Right cardiac atrium (tissue), 5 donors: ENCODE data around the gene CHEK2. TPM values are rescaled to one million over a fixed set of nuclear protein-coding genes. Genes with fewer than 3 reads are reported as not detected.
"Not testable (repeated sequence)": the region's sequence is repeated elsewhere in the genome, so short reads cannot be mapped to it uniquely, and the experiment has no call there.

Experiments
- ATAC-seq, 2 donors: fragments of 200-7000 bp; cut with Tn5 transposase; one replicate each; pipeline versions ENCODE4 v1.8.0 to v1.9.1; 2020; ENCODE audit warnings: moderate library complexity in 2 of 2, mild to moderate bottlenecking in 1 of 2
- DNase-seq, 3 donors: peaks; one replicate each; pipeline ENCODE4 v3.0.0-alpha.2; 2020
- H3K27ac ChIP-seq: one replicate; pipeline ENCODE4 v1.5.1; 2013; ENCODE audit warnings: mild to moderate bottlenecking, low read length, control low read depth, moderate library complexity
- H3K27me3 ChIP-seq: one replicate; pipeline ENCODE4 v1.6.1; 2013; ENCODE audit not compliant: control insufficient read depth, insufficient read depth
- H3K4me1 ChIP-seq: one replicate; pipeline ENCODE4 v1.6.1; 2013; ENCODE audit warnings: low read length; ENCODE audit not compliant: control insufficient read depth, insufficient read depth
- H3K4me3 ChIP-seq: one replicate; pipeline ENCODE4 v1.5.1; 2013; ENCODE audit warnings: low read length, control low read depth
- H3K9me3 ChIP-seq: one replicate; pipeline ENCODE4 v1.6.1; 2013; ENCODE audit warnings: low read length; ENCODE audit not compliant: control insufficient read depth
- WGBS: extraction: QIAGEN DNeasy Blood & Tissue Kit; methylation state at CpG from one replicate; pipeline ENCODE4 v1.1.7; 2013; 5-methylcytosine and 5-hydroxymethylcytosine counted together
- intact Hi-C, 4 donors: fragments of 100-400 bp; cut with DNase I; formaldehyde crosslinking; loops; one replicate each; pipeline versions ENCODE4 v1.11.0 to v1.14.0; 2022 to 2023
- polyA plus RNA-seq: library from polyadenylated mRNA; stranded (reverse); fragments of 200-250 nt; gene quantifications from one replicate; pipeline ENCODE4 v1.2.3, GENCODE V29; 2013
- total RNA-seq, 4 donors: library from RNA; stranded (reverse); fragmentation: NEBNext Ultra II Directional; extraction: Animal tissue kit (Norgen Biotek cat#: 25700); gene quantifications; one replicate each; pipeline ENCODE4 v1.2.1, GENCODE V29; 2021
- donor health status: healthy with polysubstance abuse.
- donor health status: DM: no; HTN: yes; CAD: no.
- donor health status: DM: no; HTN: no; CAD: no.
- donor health status: DM: no; HTN: yes; CAD: no; lungs with severe emphysema.
- donor health status: DM: yes; HTN: yes; CAD: no.

The CHEK2 gene
- total and polyA plus RNA-seq, 5 donors = 2.3 to 12.6 (median 4.1) TPM

- Histone ChIP-seq H3K4me1 (no peaks in the 10 kb centered on the region), H3K4me3 (no peak overlapping the region), H3K27ac (no peak overlapping the region), H3K9me3 (no peaks in the 10 kb centered on the region), H3K27me3 (no peaks in the 10 kb centered on the region)
- intact Hi-C loops = no loop called here
- ATAC-seq (no peak), DNase-seq (no peak)
- 93% methylated on average over 14 of the region's 14 CpGs for WGBS
Measured at GRCh38 chr22:28769394-28770085, 27.9 kb upstream of the CHEK2 start.

- Histone ChIP-seq H3K4me3 (no peak overlapping the region), H3K4me1 (no peaks in the 10 kb centered on the region), H3K9me3 (no peaks in the 10 kb centered on the region), H3K27ac (no peak overlapping the region), H3K27me3 (no peaks in the 10 kb centered on the region)
- DNase-seq = no peak
- WGBS = 87% methylated on average over 6 of the region's 6 CpGs
- intact Hi-C loops = no loop called here
- no peak for ATAC-seq
Measured at GRCh38 chr22:28768701-28769393, 27.2 kb upstream of the CHEK2 start.

- WGBS = 91% methylated on average over 3 of the region's 3 CpGs
- Histone ChIP-seq H3K27ac (no peak overlapping the region), H3K4me1 (no peaks in the 10 kb centered on the region), H3K27me3 (no peaks in the 10 kb centered on the region), H3K4me3 (no peak overlapping the region), H3K9me3 (no peaks in the 10 kb centered on the region)
- DNase-seq = no peak
- intact Hi-C loops = no loop called here
- ATAC-seq = no peak
Measured at GRCh38 chr22:28766628-28767027, 25.0 kb upstream of the CHEK2 start.

GRCh38 chr22:28762000-28762399 is 20.4 kb upstream of the CHEK2 start:
- DNase-seq, H3K4me3 ChIP-seq, ATAC-seq, H3K4me1 ChIP-seq, H3K27me3 ChIP-seq, H3K27ac ChIP-seq, intact Hi-C loops, H3K9me3 ChIP-seq: not testable (repeated sequence)
- 97% methylated on average over 4 of the region's 4 CpGs for WGBS

- no peak overlapping the region for H3K4me3 ChIP-seq
- no peak overlapping the region for H3K27ac ChIP-seq
- no peaks in the 10 kb centered on the region for H3K9me3 ChIP-seq
- 94% methylated on average over 10 of the region's 10 CpGs for WGBS
- H3K4me1 ChIP-seq = no peaks in the 10 kb centered on the region
- intact Hi-C loops = no loop called here
- ATAC-seq (no peak), DNase-seq (no peak)
- no peaks in the 10 kb centered on the region for H3K27me3 ChIP-seq
Measured at GRCh38 chr22:28761449-28761755, 19.8 kb upstream of the CHEK2 start.

GRCh38 chr22:28759861-28760560 is 18.4 kb upstream of the CHEK2 start:
- Histone ChIP-seq H3K27me3 (no peaks in the 10 kb centered on the region), H3K4me1 (no peaks in the 10 kb centered on the region), H3K27ac (no peak overlapping the region), H3K4me3 (no peak overlapping the region), H3K9me3 (no peaks in the 10 kb centered on the region)
- 76% methylated on average over 3 of the region's 3 CpGs for WGBS
- intact Hi-C loops = no loop called here
- DNase-seq (no peak), ATAC-seq (no peak)

GRCh38 chr22:28754512-28754911 is 12.9 kb upstream of the CHEK2 start:
- ATAC-seq, H3K27me3 ChIP-seq, DNase-seq, H3K9me3 ChIP-seq, intact Hi-C loops, H3K27ac ChIP-seq, H3K4me3 ChIP-seq, H3K4me1 ChIP-seq: not testable (repeated sequence)
- WGBS = 97% methylated on average over 3 of the region's 3 CpGs

- no peak overlapping the region for H3K4me3 ChIP-seq
- no peaks in the 10 kb centered on the region for H3K27me3 ChIP-seq
- H3K9me3 ChIP-seq = no peaks in the 10 kb centered on the region
- DNase-seq (no peak), ATAC-seq (peak in 1 of 2 donors; percentile 49)
- H3K4me1 ChIP-seq = no peaks in the 10 kb centered on the region
- intact Hi-C loops = no loop called here
- WGBS = 41% methylated on average over 6 of the region's 6 CpGs
- no peak overlapping the region for H3K27ac ChIP-seq
Measured at GRCh38 chr22:28750471-28750881, 8.9 kb upstream of the CHEK2 start.

- Histone ChIP-seq H3K4me3 (no peak overlapping the region), H3K4me1 (peaks cover 5% of the 10 kb centered on the region), H3K27ac (no peak overlapping the region), H3K9me3 (no peaks in the 10 kb centered on the region), H3K27me3 (no peaks in the 10 kb centered on the region)
- ATAC-seq (no peak), DNase-seq (no peak)
- intact Hi-C loops = no loop called here
- 92% methylated on average over 3 of the region's 3 CpGs for WGBS
Measured at GRCh38 chr22:28743852-28744251, 2.2 kb upstream of the CHEK2 start.

- intact Hi-C loops = no loop called here
- Histone ChIP-seq H3K4me3 (peak overlapping the region; percentile 79), H3K27ac (peak overlapping the region; percentile 97), H3K9me3 (no peaks in the 10 kb centered on the region), H3K27me3 (no peaks in the 10 kb centered on the region), H3K4me1 (peaks cover 5% of the 10 kb centered on the region)
- DNase-seq (no peak), ATAC-seq (no peak)
- 1% methylated on average over 10 of the region's 10 CpGs for WGBS
Measured at GRCh38 chr22:28742562-28742962, 942 bp upstream of the CHEK2 start.

- intact Hi-C loops = no loop called here
- no peak for ATAC-seq
- peaks cover 5% of the 10 kb centered on the region for H3K4me1 ChIP-seq
- peak overlapping the region; percentile 59 for H3K4me3 ChIP-seq
- no peaks in the 10 kb centered on the region for H3K9me3 ChIP-seq
- no peak overlapping the region for H3K27ac ChIP-seq
- WGBS = 7% methylated on average over 18 of the region's 18 CpGs
- no peak for DNase-seq
- H3K27me3 ChIP-seq = no peaks in the 10 kb centered on the region
Measured at GRCh38 chr22:28741200-28741784, 328 bp downstream of the CHEK2 start.
